SK-N-SH treated with all-trans-retinoic acid at 6 μM for 48 hours (cell line): ENCODE measurements around the gene MBOAT2.

Source experiments
- ATAC-seq: fragments of 200-7000 bp; cut with Tn5 transposase; 3 replicates; pipeline ENCODE4 v1.9.1; 2020; ENCODE audit warnings: mild to moderate bottlenecking, moderate library complexity
- ARNTL ChIP-seq: fragments of 450-650 bp; formaldehyde crosslinking; IDR thresholded peaks from 2 replicates; pipeline ENCODE4 v1.5.0; 2020; ENCODE audit warnings: low read depth, mild to moderate bottlenecking, moderate library complexity, borderline replicate concordance
- BACH2 ChIP-seq: fragments of 250-450 bp; sonication (Bioruptor Pico); IDR thresholded peaks from 2 replicates; pipeline ENCODE4 v1.9.0; 2021; ENCODE audit warnings: mild to moderate bottlenecking, borderline replicate concordance
- CREB5 ChIP-seq: fragments of 250-450 bp; sonication (Bioruptor Pico); IDR thresholded peaks from 2 replicates; pipeline ENCODE4 v1.5.1; 2020; ENCODE audit warnings: low read depth, mild to moderate bottlenecking, moderate library complexity
- CSDC2 ChIP-seq: fragments of 250-450 bp; sonication (Bioruptor Pico); IDR thresholded peaks from 2 replicates; pipeline ENCODE4 v1.5.0; 2020; ENCODE audit warnings: mild to moderate bottlenecking, moderate library complexity
- CSRNP3 ChIP-seq: fragments of 250-450 bp; sonication (Bioruptor Pico); IDR thresholded peaks from 2 replicates; pipeline ENCODE4 v1.5.1; 2021; ENCODE audit warnings: mild to moderate bottlenecking, moderate library complexity
- ESRRG ChIP-seq: fragments of 250-450 bp; sonication (Bioruptor Pico); IDR thresholded peaks from 2 replicates; pipeline ENCODE4 v1.6.1; 2021; ENCODE audit warnings: mild to moderate bottlenecking
- GLIS3 ChIP-seq: fragments of 250-450 bp; sonication (Bioruptor Pico); IDR thresholded peaks from 2 replicates; pipeline ENCODE4 v1.5.0; 2020; ENCODE audit warnings: mild to moderate bottlenecking, moderate library complexity
- ISL1 ChIP-seq: fragments of 250-450 bp; sonication (Bioruptor Pico); IDR thresholded peaks from 2 replicates; pipeline ENCODE4 v2.1.2; 2022; ENCODE audit warnings: mild to moderate bottlenecking, moderate library complexity
- OSR1 ChIP-seq: fragments of 250-450 bp; sonication (Bioruptor Pico); IDR thresholded peaks from 2 replicates; pipeline ENCODE4 v1.8.0; 2022; ENCODE audit warnings: moderate library complexity, mild to moderate bottlenecking, inconsistent platforms
- PATZ1 ChIP-seq: fragments of 250-450 bp; sonication (Bioruptor Pico); IDR thresholded peaks from 2 replicates; pipeline ENCODE4 v1.8.0; 2020; ENCODE audit warnings: mild to moderate bottlenecking, moderate library complexity, borderline replicate concordance
- PPARA ChIP-seq: fragments of 250-450 bp; sonication (Bioruptor Pico); IDR thresholded peaks from 2 replicates; pipeline ENCODE4 v1.5.0; 2020; ENCODE audit warnings: mild to moderate bottlenecking, borderline replicate concordance
- RARB ChIP-seq: fragments of 250-450 bp; sonication (Bioruptor Pico); IDR thresholded peaks from 2 replicates; pipeline ENCODE4 v1.8.0; 2021; ENCODE audit warnings: mild to moderate bottlenecking, moderate library complexity
- SNAI2 ChIP-seq: fragments of 250-450 bp; sonication (Bioruptor Pico); IDR thresholded peaks from 2 replicates; pipeline ENCODE4 v1.5.0; 2020; ENCODE audit warnings: mild to moderate bottlenecking, moderate library complexity
- TOX ChIP-seq: fragments of 250-450 bp; sonication (Bioruptor Pico); IDR thresholded peaks from 2 replicates; pipeline ENCODE4 v1.8.0; 2021; ENCODE audit warnings: mild to moderate bottlenecking, moderate library complexity, borderline replicate concordance
- TSHZ2 ChIP-seq: fragments of 250-450 bp; sonication (Bioruptor Pico); IDR thresholded peaks from 2 replicates; pipeline ENCODE4 v1.5.0; 2020; ENCODE audit warnings: mild to moderate bottlenecking, moderate library complexity
- ZC3H10 ChIP-seq: fragments of 250-450 bp; sonication (Bioruptor Pico); IDR thresholded peaks from 2 replicates; pipeline ENCODE4 v1.5.1; 2021; ENCODE audit warnings: mild to moderate bottlenecking, moderate library complexity
- ZFP3 ChIP-seq: fragments of 250-450 bp; sonication (Bioruptor Pico); IDR thresholded peaks from 2 replicates; pipeline ENCODE4 v1.5.0; 2020; ENCODE audit warnings: mild to moderate bottlenecking, moderate library complexity
- ZFP30 ChIP-seq: fragments of 450-650 bp; formaldehyde crosslinking; IDR thresholded peaks from 2 replicates; pipeline ENCODE4 v1.5.0; 2022; ENCODE audit warnings: mild to moderate bottlenecking, moderate library complexity
- ZNF565 ChIP-seq: fragments of 450-650 bp; formaldehyde crosslinking; conservative IDR thresholded peaks from 2 replicates; pipeline ENCODE4 v1.5.0; 2020; ENCODE audit warnings: low read depth, mild to moderate bottlenecking, moderate library complexity
- ZNF70 ChIP-seq: fragments of 450-650 bp; formaldehyde crosslinking; IDR thresholded peaks from 2 replicates; pipeline ENCODE4 v1.5.0; 2020; ENCODE audit warnings: mild to moderate bottlenecking, moderate library complexity
- ZNF8 ChIP-seq: fragments of 450-650 bp; formaldehyde crosslinking; IDR thresholded peaks from 2 replicates; pipeline ENCODE4 v1.5.0; 2020; ENCODE audit warnings: mild to moderate bottlenecking, moderate library complexity

MBOAT2 gene

GRCh38 chr2:8893978-8894820 lies 109.3 kb downstream of the MBOAT2 start:
- no peak for ATAC-seq
- TF ChIP-seq TSHZ2 (no peak), GLIS3 (no peak), ZNF565 (no peak), SNAI2 (CRISPR knock-in tag) (no peak), ARNTL (CRISPR knock-in tag) (no peak), ZNF8 (no peak), ZC3H10 (no peak), CREB5 (no peak), ZNF70 (CRISPR knock-in tag) (no peak), CSRNP3 (CRISPR knock-in tag) (no peak), ZFP3 (CRISPR knock-in tag) (no peak), ISL1 (CRISPR knock-in tag) (no peak), PATZ1 (CRISPR knock-in tag) (no peak), ZFP30 (CRISPR knock-in tag) (no peak), BACH2 (CRISPR knock-in tag) (no peak), OSR1 (CRISPR knock-in tag) (no peak), ESRRG (CRISPR knock-in tag) (no peak), TOX (CRISPR knock-in tag) (no peak), RARB (no peak)

- TF ChIP-seq ESRRG (CRISPR knock-in tag), result no peak
- no peak for TF ChIP-seq BACH2 (CRISPR knock-in tag)
- TF ChIP-seq ZNF70 (CRISPR knock-in tag), result no peak
- no peak for TF ChIP-seq PPARA
- no peak for TF ChIP-seq ZC3H10
- TF ChIP-seq CSRNP3 (CRISPR knock-in tag), result no peak
- no peak for TF ChIP-seq OSR1 (CRISPR knock-in tag)
- no peak for TF ChIP-seq SNAI2 (CRISPR knock-in tag)
- no peak for TF ChIP-seq GLIS3
- no peak for TF ChIP-seq RARB
- no peak for TF ChIP-seq PATZ1 (CRISPR knock-in tag)
- no peak for TF ChIP-seq ZFP3 (CRISPR knock-in tag)
- no peak for TF ChIP-seq CSDC2 (CRISPR knock-in tag)
- no peak for TF ChIP-seq CREB5
- ATAC-seq, result no peak; the same call in 2 of the 3 replicates
These were observed 110.0 kb downstream of the MBOAT2 start for GRCh38 chr2:8893474-8893873.
